T47D (cell line): ENCODE results near the gene DEFB131A.
"Not testable (repeated sequence)": the region's sequence is repeated elsewhere in the genome, so short reads cannot be mapped to it uniquely, and the experiment has no call there.

ENCODE experiments used
- DNase-seq, 2 experiments: peaks; one replicate each; pipeline versions ENCODE4 v3.0.0 to v3.0.0-alpha.2; 2011 to 2012; ENCODE audit warnings: low read depth in 1 of 2, low spot score in 1 of 2
- JUND ChIP-seq: IDR thresholded peaks from 2 replicates; pipeline ENCODE4 v1.6.1; 2012; ENCODE audit warnings: low read depth
- in situ Hi-C: cut with HindIII; loops from 2 replicates; pipeline ENCODE4 v1.10.0; 2016; ENCODE audit warnings: low sequenced_read_pairs, low pct_unique_long_range_greater_than_20kb

The DEFB131A gene, protein sequence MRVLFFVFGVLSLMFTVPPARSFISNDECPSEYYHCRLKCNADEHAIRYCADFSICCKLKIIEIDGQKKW

DNA sequence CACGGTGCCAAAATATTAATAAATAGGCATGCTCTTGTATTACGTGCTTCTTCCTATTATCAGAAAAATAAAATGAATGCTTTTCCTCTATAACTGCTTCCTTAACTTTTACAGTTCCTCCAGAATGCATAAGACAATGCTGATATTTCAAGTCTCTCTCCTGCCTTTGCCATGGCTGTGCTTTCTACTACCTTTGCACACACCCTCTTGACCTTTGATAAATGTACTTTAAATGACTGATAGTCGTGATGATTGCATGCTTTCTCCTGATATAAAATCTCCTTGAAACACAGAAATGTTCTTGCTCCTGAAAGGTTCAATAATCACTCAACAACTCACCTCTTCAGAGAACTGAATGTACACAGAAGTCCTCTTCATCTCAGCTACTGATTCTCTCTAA lies at the start of gene DEFB131A:
DEFB131A (plus strand) TSS at position 301 of the 400 bp plus-strand sequence. CDS start 120 bp downstream, outside the sequence.
- in situ Hi-C loops, DNase-seq: not testable (repeated sequence)

DNA sequence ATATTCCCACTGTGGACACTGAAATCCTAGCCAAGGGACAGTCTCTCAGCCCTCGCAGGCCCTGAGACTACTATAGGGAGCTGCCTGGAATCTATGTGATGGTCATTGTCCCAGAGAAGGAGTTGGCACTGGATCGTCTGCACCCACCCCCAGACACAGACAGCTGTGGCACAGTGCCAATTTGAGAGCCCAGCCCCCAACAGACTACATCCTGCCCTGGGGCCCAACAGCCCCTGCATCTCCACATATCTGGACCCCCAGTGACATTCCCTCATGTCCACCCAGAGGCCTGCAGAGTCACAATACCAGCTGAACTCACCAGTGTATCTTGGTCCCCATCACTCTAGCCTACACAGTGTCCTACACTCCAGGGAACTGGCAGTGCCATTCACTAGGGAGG lies 38.4 kb upstream of the DEFB131A start:
- DNase-seq, in situ Hi-C loops: not testable (repeated sequence)

DNA sequence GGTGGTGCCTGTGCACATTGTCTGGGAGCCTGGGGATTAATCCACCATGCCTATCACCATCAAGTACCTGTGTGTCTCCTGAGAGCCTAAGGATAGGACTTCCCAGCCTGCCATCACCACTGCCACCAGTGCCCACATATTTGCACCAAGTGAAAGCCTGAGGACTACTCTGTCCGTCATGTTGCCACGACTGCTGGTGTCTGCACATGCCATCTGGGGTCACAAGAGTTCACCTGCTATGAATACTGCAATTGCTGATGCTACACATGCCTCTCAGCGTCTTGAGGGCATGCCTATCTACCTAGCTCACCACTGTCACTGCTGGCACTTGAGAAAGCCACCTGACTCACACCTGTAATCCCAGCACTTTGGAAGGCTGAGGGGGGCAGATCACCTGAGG lies 37.7 kb upstream of the DEFB131A start:
- DNase-seq, in situ Hi-C loops: not testable (repeated sequence)

DNA sequence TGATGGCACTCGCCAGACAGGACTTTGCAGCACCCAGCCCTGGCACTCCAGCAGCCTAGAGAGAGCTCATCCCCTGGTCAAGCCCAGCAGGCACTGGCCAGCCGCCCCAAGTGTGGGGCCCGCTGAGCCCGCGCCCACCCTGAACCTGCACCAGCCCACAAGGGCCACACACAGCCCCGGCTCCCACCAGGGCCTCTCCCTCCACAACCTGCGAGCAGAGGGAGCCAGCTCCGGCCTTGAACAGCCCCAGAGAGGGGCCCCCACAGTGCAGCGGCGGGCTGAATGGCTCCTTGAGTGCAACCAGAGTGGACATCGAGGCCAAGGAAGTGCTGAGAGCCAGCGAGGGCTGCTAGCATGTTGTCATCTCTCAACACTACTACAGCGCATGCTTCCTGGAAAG lies 34.4 kb upstream of the DEFB131A start:
- no peak for DNase-seq
- no peak for TF ChIP-seq JUND
- in situ Hi-C loops: no loop called here

DNA sequence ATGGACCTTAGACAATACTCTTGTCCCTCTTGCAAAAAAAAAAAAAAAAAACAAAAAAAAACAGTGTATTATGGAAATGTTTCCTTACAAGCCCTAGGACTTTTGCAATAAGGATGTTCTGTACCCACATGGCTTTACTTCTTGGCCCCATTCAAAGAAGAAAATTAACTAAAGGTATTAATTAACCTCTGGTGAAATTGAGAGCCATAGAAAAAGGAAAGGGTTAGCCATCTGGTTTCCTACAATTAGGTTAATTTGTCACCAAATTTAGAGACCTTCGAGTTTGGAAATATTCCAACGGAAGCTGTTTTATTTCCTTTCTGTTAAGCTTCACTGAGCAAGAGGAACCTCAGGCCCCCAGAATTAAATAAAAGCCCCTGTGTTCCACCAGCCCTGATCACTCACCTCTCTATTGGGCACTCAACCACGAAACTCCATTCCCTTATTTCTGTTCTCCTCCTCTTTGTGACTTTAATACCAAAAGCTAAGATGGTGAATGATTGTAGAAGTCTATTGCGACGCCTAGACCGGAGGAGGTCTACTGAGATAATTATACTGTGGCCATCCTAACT lies 22.2 kb upstream of the DEFB131A start:
- in situ Hi-C loops, DNase-seq: not testable (repeated sequence)

DNA sequence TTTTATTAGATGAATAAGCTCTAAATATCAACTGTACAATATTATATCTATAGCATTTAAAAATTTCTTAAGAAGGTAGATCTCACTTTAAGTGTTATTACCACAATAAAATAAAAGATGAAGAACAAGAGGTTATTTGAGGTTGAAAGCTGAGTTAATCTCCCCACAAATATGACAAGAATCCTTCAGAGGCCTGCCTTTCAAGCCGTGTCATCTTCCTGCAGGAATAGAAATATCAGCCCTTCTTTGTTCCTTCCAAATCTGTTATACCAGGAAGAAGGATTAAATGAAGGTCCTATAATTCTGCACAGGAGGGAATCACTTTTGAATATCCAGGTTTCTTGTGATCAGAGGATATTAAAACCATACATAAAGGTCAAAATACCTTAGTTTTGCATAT lies 18.3 kb upstream of the DEFB131A start:
- in situ Hi-C loops: not testable (repeated sequence)

DNA sequence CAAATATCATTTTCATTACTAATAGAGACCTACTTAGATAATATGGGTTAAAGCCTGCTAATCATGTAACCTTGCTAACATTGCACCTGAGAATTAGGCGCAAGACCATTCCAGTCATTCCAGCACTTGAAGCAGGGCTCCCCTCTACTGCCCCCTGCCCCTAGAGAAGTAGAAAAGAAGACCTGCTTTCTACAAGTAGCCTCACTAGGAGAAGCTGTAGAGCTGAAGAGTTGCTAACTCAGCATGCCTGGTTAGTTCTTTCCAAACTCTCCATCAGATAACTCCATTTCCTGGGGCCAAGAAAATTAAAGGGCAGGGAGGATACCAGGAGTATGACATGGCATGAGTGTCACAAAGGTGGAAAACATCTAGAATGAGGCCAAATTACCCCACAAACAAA lies 14.2 kb upstream of the DEFB131A start:
- in situ Hi-C loops, DNase-seq: not testable (repeated sequence)

More for the DNA sequence above, 18.3 kb upstream of the DEFB131A start:
- DNase-seq: not testable (repeated sequence)

DNA sequence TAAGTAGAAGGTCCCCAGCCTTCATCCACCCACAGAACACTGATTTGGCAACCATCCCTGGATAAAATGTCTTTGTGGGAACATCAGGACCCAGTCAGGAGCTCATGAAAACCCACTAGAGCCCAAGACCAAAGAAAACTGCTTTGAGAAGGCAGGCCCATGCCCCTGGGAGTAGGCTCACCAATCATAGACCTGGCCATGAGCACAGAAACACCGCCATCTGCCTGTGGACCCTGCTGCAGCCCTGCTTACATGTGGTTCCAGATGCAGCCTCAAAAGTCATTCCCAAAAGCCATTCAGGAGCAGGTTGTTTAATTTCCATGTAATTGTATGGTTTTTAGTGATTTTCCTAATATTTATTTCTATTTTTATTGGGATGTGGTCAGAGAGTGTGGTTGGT lies 10.9 kb upstream of the DEFB131A start:
- in situ Hi-C loops: not testable (repeated sequence)

DNA sequence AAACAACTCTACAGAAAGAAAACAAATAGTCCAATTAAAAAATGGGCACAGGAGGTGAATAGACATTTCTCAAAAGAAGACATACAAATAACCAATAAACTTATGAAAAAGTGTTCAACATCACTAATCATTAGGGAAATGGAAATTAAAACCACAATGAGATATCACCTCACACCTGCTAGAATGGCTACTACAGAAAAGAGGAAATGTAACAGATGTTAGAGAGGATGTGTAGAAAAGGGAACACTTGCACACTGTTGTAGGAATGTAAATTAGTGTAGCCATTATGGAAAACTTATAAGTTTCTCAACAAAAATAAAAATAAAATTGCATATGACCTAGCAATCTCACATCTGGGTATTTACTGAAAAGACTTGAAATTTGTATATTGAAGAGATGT lies 7.5 kb upstream of the DEFB131A start:
- in situ Hi-C loops, DNase-seq: not testable (repeated sequence)

More for the DNA sequence above, 10.9 kb upstream of the DEFB131A start:
- not testable (repeated sequence) for DNase-seq

DNA sequence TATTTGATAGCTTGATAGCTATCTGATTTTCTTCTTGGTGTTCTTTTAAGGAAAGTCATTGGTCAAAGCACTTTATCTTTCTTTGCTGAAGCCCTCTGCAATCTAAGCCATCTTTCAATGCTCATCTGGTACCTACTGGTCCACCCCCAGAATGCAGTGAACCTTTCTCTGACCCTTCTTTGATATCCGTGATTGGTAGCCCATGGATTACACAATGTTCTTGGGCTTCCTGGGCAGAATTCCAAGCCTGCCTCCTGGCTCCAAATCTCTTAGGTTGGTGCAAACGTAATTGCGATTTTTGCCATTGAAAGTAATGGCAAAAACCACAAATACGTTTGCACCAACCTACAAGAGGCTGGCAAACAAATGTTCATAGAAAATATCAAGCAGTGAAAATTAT lies 1.9 kb upstream of the DEFB131A start:
- DNase-seq, in situ Hi-C loops: not testable (repeated sequence)

DNA sequence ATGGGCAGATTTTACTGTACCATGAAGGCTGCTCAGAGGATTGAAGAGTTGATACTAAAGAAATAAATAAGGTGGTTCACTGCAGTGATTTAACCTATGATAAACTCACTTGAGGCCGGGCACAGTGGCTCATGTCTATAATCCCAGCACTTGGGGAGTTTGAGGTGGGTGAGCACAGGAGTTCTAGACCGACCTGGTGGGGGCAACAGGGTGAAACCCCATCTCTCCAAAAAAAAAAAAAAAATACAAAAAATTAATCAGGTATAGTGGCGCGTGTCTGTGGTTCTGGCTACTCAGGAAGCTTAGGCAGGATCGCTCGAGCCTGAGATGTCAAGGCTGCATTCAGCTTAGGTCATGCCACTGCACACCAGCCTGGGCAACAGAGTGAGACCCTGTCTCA lies 467 bp downstream of the DEFB131A start:
- DNase-seq, in situ Hi-C loops: not testable (repeated sequence)

DNA sequence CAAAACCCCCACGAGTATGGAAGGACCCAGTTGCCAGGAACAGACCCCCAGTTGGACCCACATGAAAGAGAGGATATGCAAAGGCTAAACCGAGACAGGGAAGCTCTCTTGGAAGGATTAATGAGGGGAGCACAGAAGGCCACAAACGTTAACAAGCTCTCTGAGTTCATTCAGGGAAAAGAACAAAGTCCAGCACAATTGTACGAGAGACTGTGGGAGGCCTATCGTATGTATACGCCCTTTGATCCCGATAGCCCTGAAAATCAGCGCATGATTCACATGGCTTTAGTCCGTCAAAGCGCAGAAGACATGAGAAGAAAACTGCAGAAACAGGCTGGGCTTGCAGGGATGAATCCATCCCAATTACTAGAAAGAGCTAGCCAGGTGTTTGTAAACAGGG lies 8.0 kb downstream of the DEFB131A start:
- in situ Hi-C loops, DNase-seq: not testable (repeated sequence)

DNA sequence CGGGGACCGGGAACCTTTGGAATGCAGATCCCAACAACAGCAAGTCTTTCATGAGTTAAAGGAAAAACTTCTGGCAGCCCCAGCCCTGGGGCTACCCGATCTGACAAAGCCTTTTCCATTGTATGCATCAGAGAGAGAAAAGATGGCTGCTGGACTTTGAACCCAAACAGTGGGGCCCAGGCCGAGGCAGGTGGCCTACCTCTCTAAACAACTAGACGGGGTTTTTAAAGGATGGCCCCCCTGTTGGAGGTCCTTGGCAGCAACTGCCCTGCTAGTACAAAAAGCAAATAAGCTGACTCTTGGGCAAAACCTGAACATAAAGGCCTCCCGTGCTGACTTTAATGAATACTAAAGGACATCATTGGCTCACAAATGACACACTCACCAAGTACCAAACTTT lies 10.1 kb downstream of the DEFB131A start:
- in situ Hi-C loops, DNase-seq: not testable (repeated sequence)

DNA sequence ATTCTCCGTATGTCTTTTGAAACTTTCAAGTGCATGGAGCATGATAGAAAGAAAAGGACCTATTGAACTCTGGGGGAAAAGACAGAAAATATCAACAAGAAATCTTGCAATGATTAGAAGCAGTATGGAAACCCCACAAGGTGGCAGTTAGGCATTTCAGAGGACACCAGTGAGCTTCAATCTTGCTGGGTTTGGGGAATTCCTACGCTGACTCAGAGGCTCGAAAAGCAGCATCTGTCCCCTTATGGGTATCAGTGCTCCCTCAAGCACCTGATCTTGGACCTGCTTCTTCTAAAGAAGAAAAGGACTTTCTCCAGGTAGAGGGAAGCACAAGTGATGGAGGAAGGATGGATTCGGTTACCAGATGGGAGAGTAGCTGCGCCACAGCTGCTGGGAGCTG lies 10.8 kb downstream of the DEFB131A start:
- DNase-seq, in situ Hi-C loops: not testable (repeated sequence)

DNA sequence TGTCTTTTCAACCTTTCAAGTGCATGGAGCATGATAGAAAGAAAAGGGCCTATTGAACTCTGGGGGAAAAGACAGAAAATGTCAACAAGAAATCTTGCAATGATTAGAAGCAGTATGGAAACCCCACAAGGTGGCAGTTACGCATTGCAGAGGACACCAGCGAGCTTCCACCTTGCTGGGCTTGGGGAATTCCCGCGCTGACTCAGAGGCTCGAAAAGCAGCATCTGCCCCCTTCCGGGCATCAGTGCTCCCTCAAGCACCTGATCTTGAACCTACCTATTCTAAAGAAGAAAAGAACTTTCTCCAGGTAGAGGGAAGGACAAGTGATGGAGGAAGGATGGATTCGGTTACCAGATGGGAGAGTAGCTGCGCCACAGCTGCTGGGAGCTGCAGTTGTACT lies 35.3 kb downstream of the DEFB131A start:
- in situ Hi-C loops, DNase-seq: not testable (repeated sequence)

DNA sequence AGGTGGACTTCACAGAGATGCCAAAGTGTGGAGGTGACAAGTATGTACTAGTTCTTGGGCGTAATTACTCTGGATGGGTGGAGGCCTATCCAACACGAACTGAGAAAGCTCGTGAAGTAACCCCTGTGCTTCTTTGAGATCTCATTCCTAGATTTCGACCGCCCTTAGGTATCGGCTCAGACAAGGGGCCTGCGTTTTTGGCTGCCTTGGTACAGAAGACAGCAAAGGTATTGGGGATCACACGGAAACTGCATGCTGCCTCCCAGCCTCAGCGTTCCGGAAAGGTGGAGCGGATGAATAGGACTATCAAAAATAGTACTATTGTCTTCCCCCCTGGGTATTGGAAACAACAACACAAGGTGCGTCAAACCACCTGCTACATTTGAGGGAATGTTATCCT lies 35.9 kb downstream of the DEFB131A start:
- DNase-seq, in situ Hi-C loops: not testable (repeated sequence)

DNA sequence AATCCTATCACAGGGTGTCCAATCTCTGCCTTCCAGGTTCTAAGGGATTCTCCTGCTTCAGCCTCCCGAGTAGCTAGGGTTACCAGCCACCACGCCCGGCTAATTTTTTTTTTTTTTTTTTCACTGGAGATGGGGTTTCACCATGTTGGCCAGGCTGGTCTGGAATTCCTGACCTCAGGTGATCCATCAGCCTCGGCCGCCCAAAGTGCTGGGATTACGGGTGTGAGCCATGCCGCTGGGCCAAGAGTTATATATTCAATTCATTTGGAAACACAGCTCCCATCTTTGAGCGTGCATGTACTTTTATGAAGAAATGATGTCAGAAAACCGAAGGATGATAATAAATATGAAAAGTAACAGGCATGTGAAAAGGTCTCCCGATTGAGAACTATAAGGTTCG lies 38.7 kb downstream of the DEFB131A start:
- DNase-seq, in situ Hi-C loops: not testable (repeated sequence)

DNA sequence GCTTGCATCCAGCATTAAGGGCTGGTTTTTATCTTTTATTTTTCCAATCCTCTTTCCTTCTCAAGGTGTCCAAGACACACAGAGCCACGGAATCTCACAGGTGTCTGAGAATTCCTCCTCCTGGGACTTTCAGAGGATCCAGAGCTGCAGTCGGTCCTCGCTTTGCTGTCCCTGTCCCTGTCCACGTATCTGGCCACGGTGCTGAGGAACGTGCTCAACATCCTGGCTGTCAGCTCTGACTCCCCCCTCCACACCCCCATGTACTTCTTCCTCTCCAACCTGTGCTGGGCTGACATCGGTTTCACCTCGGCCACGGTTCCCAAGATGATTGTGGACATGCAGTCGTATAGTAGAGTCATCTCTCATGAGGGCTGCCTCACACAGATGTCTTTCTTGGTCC lies 39.5 kb downstream of the DEFB131A start:
- DNase-seq, in situ Hi-C loops: not testable (repeated sequence)

DNA sequence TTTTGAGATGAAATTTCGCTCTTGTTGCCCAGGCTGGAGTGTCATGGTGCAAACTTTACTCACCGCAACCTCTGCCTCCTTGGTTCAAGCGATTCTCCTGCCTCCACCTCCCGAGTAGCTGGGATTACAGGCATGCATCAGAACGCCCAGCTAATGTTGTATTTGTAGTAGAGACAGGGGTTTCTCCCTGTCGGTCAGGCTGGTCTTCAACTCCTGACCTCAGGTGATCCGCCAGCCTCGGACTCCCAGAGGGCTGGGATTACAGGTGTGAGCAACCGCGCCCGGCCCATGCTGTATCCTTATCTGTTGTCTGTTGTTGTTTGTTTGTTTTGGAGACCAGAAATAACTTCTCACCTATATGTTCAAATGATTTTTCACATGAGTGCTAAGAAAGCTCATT lies 42.7 kb downstream of the DEFB131A start:
- in situ Hi-C loops, DNase-seq: not testable (repeated sequence)
